Sigmoid colon (tissue), 4 donors: Measurements from ENCODE around the gene KRTAP10-4.

Source experiments
- CTCF ChIP-seq, 4 experiments: fragments of 450-650 bp in 3 of 4; fragments of 200-600 bp in 1 of 4; IDR thresholded peaks; one replicate each; pipeline ENCODE4 v1.5.1; 2016 to 2019; ENCODE audit warnings: antibody characterized with exemption in 4 of 4, mild to moderate bottlenecking in 3 of 4, moderate library complexity in 2 of 4
- EP300 ChIP-seq, 4 donors: sonication (generic); formaldehyde crosslinking; IDR thresholded peaks; one replicate each; pipeline ENCODE4 v1.6.1; 2017; ENCODE audit warnings: antibody characterized with exemption in 4 of 4

GRCh38 chr21:44612029-44612486 lies 38.5 kb downstream of the KRTAP10-4 start, which contains the start of gene KRTAP10-8:
- TF ChIP-seq CTCF (IDR thresholded peaks at IDR 0.05) (no peak), EP300 (IDR thresholded peaks at IDR 0.05) (no peak)
